ENCODE results near the gene KY. TPM values are rescaled to one million over a fixed set of nuclear protein-coding genes. Genes with fewer than 3 reads are reported as not detected.

The KY gene
- total RNA-seq, 4 donors from 2014 or later, result 0.20 to 2.2 (median 1.5) TPM; not detected in 1

- DNase-seq (ENCODE audit: low spot score in 2 of 2), result no peak
These were observed 43.5 kb downstream of the KY start for GRCh38 chr3:134607054-134608022.

GRCh38 chr3:134606033-134607025 is 44.5 kb downstream of the KY start:
- DNase-seq (ENCODE audit: low spot score in 2 of 2), result no peak
- 46 to 53% methylated on average over 12 of the region's 12 CpGs for WGBS, 2 donors
- H3K27me3 ChIP-seq, result no peaks in the 10 kb centered on the region
- peak overlapping the region in 3 of 4 donors; percentile 13 to 67 (median 17) for H3K27ac ChIP-seq
- no peak overlapping the region for H3K4me3 ChIP-seq
- TF ChIP-seq POLR2A (IDR thresholded peaks at IDR 0.05) (no peak), CTCF (IDR thresholded peaks at IDR 0.05) (no peak), EP300 (IDR thresholded peaks at IDR 0.05) (no peak)
- no peaks in the 10 kb centered on the region for H3K36me3 ChIP-seq
- H3K9me3 ChIP-seq, result no peaks in the 10 kb centered on the region
- H3K4me1 ChIP-seq, result peaks cover 0 to 19% (median 0%) of the 10 kb centered on the region in 4 donors

More at GRCh38 chr3:134607054-134608022, 43.5 kb downstream of the KY start:
- Histone ChIP-seq H3K4me3 (no peak overlapping the region), H3K36me3 (no peaks in the 10 kb centered on the region), H3K27ac (peak overlapping the region in 1 of 4 donors; percentile 67), H3K27me3 (no peaks in the 10 kb centered on the region), H3K9me3 (no peaks in the 10 kb centered on the region), H3K4me1 (peaks cover 0 to 16% (median 0%) of the 10 kb centered on the region in 4 donors)
- WGBS, 2 donors, result 64 to 75% methylated on average over 8 to 13 of the region's 13 CpGs
- TF ChIP-seq POLR2A (IDR thresholded peaks at IDR 0.05) (no peak), EP300 (IDR thresholded peaks at IDR 0.05) (peak in 1 of 2 donors; percentile 50)

DNA sequence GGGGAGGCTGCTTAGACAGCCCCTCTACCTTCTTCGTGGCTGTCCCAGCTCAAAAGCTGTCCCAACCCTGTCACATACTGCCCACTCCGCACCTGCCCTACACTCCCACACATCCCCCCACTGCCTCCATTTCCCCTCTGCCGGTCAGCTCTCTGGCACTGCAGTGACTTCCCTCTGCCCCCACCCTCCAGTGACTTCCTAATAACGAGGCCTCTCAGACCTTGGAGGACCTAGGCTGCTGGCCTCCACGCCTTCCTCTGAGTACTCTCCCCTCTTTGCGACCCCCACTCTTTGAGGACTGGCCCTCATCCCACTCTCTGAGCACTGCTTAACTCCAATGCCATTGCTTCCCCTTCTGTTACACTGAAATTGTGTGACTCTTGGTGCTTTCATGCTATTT is 45.3 kb downstream of the KY start:
- H3K9me3 ChIP-seq, result no peaks in the 10 kb centered on the region
- no peak for DNase-seq (ENCODE audit: low spot score in 2 of 2)
- H3K4me1 ChIP-seq, result peaks cover 0 to 27% (median 0%) of the 10 kb centered on the region in 4 donors
- peak overlapping the region in 1 of 4 donors; percentile 67 for H3K27ac ChIP-seq
- no peaks in the 10 kb centered on the region for H3K36me3 ChIP-seq
- 64 to 67% methylated on average over 6 of the region's 6 CpGs for WGBS, 2 donors
- H3K4me3 ChIP-seq, result no peak overlapping the region
- no peaks in the 10 kb centered on the region for H3K27me3 ChIP-seq
- no peak for TF ChIP-seq POLR2A (IDR thresholded peaks at IDR 0.05)
- TF ChIP-seq CTCF (IDR thresholded peaks at IDR 0.05), result no peak
- TF ChIP-seq EP300 (IDR thresholded peaks at IDR 0.05), result no peak

DNA sequence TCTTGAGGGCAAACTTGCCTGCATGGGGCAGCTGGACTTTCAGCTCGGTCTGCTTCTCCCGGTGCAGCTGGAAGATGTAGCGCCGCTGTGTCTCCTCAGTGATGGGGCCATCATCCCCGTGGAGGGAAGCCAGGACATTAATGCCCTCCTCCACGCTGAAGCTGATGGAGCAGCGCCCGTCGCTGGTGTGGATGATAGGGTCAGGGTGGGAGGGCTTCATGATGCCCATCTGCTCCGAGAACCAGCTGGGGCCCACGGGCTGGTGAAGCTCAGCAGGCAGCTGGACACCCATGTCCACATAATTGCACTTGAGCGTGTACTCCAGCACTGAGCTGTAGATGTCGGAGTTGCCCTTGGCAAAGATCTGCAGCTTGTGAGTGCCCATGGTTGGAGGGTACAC is 46.9 kb downstream of the KY start:
- no peaks in the 10 kb centered on the region for H3K36me3 ChIP-seq
- no peaks in the 10 kb centered on the region for H3K27me3 ChIP-seq
- peaks cover 0 to 28% (median 0%) of the 10 kb centered on the region in 4 donors for H3K4me1 ChIP-seq
- no peak overlapping the region for H3K4me3 ChIP-seq
- no peak overlapping the region for H3K27ac ChIP-seq
- H3K9me3 ChIP-seq, result no peaks in the 10 kb centered on the region
- WGBS, 2 donors, result 93% methylated on average over 13 of the region's 13 CpGs
- DNase-seq (ENCODE audit: low spot score in 2 of 2), result no peak
- TF ChIP-seq CTCF (IDR thresholded peaks at IDR 0.05), result no peak
- no peak for TF ChIP-seq EP300 (IDR thresholded peaks at IDR 0.05)

GRCh38 chr3:134603480-134603879 is 47.3 kb downstream of the KY start:
- Histone ChIP-seq H3K27ac (no peak overlapping the region), H3K4me1 (peaks cover 0 to 31% (median 0%) of the 10 kb centered on the region in 4 donors), H3K9me3 (no peaks in the 10 kb centered on the region), H3K4me3 (no peak overlapping the region), H3K36me3 (no peaks in the 10 kb centered on the region), H3K27me3 (no peaks in the 10 kb centered on the region)
- WGBS, 2 donors, result 65 to 66% methylated on average over 4 of the region's 4 CpGs
- no peak for DNase-seq (ENCODE audit: low spot score in 2 of 2)
- TF ChIP-seq POLR2A (IDR thresholded peaks at IDR 0.05) (no peak), CTCF (IDR thresholded peaks at IDR 0.05) (no peak), EP300 (IDR thresholded peaks at IDR 0.05) (no peak)

Measured in tibial nerve (tissue), 4 donors.